GM18868 (cell line): ENCODE measurements around the gene HNRNPF.
"Not testable (repeated sequence)": the region's sequence is repeated elsewhere in the genome, so short reads cannot be mapped to it uniquely, and the experiment has no call there.

Source experiments
- ATAC-seq: cut with Tn5 transposase; IDR thresholded peaks from one replicate; pipeline ENCODE4 v1.9.1; 2021; ENCODE audit warnings: mild to moderate bottlenecking, moderate library complexity; ENCODE audit not compliant: unreplicated experiment

Gene HNRNPF

DNA sequence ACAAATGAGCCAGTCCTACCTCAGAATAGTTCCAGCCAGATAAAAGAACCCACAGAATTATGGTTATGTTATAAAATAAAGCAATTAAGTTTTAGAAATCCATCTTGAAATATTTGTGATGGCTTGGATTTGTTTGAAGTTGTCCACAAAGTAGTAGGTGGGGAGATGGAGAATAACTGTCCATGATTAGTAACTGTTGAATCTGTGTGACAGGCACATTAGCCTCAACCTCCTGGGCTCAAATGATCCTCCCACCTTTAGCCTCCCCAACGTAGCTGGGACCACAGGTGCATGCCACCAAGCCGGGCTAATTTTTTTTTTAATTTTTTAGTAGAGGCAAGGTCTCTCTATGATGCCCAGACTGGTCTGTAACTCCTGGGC lies 10.1 kb downstream of the HNRNPF start:
- ATAC-seq = no peak

DNA sequence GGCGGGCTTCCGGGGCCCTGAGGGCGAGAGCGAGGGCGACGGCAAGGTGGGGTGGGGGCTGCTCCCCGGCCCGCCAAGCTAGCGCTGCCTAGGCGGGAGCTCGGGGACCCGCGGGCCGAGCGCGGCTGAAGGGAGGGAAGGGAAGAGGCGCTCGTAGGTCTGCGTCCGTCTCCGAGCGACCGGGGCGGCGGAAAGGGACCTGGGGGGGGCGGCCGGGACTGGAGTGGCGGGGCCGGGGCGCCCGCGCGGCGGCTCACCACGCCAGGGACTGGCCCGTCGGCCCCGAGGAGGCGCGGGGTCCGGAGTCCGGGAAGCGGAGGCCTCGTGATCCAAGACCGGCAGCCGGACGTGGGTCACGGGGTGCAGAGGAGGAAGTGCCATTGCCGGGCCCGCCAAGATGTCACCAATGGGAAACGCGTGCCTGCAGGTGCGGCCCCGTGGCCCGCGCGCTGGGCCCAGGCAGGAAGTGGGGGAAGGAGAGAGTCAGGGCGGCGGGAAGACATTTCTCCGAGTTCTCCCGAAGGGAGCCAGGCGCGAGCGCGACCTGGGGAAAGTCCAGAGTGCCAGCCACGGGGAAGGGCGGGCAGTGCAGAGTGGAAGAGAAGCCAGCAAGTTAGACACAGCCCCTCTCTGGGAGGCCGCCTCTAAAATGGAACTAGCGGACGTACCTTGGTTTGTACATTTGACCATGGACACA lies 11.9 kb downstream of the HNRNPF start:
- peak; percentile 86 for ATAC-seq

DNA sequence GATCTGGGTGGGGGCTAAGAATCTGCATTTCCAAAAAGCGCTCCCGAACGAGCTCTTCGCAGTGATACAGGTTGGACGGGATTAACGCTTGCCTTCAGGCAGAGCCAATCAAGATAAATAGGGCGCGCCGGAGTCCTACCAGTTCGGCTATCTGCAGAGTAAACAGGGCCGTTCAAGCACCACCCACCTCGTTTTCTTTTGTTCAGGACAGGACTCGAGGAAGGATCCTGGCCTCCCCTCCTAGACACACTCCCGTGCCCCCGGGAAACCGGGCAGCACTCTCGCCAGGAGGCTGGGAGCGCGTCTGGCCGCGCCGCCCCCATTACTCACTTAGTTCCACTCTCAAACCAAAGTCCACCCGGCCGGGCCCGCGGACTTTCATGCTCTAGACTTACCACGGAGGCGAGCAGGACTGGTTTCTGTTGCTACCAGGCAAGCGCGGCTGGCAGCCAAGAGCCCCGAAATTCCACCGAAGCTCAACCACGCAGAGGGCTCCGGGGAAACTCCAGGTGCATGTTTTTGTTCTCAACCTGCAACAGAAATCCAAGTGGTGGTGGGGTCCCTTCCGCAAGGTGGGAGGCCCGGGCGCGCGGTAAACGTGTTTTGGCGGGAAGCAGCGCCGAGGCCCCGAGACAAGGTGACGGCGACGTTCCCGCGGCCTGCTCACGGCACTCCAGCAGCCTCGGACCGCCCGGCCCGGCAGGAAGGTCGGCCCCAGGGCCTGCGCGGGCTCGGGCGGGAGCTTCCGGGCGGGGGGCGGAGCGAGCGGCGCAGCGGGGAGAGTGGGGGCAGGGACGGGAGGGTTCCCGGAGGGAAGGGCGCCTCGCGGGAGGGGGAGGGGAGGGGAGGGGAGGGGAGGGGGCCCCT lies 12.7 kb downstream of the HNRNPF start:
- peak; percentile 52 for ATAC-seq

DNA sequence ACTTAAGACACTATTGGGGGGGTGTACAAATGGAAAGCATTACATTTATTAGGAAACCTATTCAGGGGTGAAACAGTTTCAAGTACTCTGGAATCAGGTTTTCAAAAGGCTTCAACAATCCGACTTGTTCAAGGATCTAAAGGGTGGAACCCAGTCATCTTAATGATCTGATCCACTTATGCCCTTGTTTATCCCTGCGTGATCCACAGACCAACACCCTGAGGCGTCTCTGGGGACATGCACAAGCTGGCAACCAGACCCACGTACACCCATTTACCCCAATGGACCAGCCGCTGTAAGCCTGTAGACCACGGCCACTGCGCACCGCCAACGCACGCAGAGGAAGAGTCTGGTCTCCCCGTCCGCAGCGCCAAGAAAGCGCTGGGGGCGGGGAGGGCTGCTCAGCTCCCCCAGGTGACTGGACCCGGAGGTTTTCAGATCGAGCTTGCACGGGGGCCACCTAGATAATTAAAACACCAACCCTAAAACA lies 13.4 kb downstream of the HNRNPF start:
- ATAC-seq = no peak

DNA sequence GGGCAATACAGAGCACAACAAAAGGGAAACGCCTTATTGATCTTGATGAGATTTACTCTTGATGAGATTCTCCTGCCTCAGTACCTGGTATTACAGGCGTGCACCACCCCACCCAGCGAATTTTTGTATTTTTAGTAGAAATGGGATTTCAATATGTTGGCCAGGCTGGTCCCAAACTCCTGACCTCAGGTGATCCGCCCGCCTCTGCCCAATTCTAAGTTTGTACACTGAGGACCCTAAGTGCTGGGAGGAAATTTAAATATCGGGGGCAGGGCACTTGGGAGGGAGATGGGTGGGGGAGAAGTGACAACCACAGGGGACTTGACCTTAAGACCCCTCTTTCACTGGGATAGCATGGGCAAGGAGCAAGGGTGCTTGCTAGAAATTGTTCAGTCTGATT lies 14.1 kb downstream of the HNRNPF start:
- no peak for ATAC-seq

DNA sequence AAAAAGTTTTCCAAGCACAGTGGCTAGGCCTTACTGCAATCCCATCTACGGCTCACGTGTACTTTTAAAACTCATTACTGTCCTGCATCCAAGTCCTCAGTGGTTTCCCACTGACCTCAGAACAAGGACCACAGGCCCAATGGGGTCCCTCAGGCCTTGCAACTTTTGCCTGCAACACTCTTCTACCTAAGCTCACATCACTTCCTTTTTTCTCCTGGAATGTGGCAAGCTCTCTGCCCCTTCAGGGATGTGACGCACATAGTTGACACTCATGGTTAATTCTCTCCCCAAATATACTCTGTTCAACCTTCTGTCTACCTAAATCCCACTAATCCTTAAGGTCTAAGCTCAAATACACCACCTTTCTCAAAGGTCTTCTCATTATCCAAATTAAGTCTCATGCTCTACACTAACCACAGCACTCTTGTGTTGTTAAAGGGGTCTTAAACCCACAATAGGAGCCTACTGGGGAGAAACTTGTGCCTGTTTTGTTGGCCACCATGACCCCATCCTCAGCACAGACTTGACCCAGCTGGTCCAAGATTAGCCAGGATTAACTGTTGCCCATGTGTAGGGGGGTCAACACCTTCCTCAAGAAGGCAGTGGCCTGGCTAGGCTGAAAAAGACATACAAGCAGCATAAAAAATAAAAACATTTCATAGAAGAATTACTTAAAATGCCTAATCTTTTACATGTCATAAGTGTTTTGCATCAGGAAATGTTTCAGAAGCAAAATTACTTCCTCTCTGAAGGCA lies 15.2 kb downstream of the HNRNPF start:
- no peak for ATAC-seq

DNA sequence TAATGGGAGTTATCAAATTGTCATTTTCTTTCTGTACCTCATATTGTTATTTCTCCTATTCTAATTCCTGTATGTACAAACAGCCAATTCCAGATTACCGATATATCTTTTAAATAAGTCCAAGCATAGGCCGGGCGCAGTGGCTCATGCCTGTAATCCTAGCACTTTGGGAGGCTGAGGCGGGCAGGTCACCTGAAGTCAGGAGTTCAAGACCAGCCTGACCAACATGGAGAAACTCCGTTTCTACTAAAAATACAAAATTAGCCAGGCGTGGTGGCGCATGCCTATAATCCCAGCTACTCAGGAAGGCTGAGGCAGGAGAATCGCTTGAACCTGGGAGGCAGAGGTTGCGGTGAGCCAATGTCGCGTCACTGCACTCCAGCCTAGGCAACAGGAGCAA lies 15.8 kb downstream of the HNRNPF start:
- ATAC-seq = not testable (repeated sequence)

DNA sequence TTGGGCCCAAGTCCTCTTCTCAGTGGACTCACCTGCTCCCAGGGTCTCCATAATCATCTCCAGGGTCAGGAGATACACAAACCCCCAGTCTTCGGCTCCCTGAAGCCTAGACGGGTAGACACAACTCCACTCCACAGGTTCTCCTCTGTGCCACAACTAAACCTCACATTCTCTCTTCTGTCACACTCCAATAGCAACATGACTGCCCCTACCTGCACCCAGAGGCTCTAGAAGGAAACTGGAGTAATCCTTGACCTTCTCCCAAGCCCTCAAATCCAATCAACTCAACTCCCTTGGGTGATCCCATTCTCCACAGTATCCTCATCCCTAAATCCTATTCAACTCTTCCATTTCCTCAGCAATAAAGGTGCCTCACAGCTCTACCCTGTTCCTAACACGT lies 16.2 kb downstream of the HNRNPF start:
- ATAC-seq = no peak

DNA sequence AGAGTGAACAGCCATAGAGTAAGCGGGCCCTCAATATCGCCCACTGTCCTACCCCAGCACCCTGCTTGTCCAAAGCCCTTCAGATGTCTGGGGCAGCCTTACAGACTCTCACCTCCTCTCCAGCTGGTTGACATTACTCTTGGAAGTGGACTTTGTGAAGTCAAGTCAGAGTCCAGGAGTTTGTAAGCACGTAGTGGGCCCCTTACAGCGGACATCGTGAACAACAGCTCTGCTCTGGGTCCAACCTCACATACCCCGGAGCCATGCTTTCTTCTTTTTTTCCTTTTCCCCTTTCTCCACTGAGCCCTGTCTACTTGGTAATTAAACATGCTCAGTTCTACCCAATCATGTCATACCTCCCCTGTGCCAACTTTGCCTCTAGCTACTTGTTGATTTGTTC lies 17.5 kb downstream of the HNRNPF start:
- no peak for ATAC-seq

DNA sequence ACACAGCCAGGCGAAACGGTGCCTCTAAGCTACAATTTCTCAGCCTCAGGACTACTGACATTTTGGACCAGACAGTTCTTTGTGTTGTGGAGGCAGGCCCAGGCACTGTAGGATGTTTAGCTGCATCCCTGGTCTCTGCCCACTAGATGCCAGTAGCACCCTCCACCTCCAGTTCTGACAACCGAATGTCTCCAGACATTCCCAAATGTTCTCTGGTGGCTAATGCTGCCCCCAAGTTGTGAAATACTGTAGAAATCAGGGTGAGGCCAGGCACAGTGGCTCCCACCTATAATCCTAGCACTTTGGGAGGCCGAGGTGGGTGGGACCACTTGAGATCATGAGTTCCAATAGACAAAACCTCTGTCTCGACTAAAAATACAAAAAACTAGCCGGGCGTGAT lies 18.2 kb downstream of the HNRNPF start:
- ATAC-seq = no peak

DNA sequence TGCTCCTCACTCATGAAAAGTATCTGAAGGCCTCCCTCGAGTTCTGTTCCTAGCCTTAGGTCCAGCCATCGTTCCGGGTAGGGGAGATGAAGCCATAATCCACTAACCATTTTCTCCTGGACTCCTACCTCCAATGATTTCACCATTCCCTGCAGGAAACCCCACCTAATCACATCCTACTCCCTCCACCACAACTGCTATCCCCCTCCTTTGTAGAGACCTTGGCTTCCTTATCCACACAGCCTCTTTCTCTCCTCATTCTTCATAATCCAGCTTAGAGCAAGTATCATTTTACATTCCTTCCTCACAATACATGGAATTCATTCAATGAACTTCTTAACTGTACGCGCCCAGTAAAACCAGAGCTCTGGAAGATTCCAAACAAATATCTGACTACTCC lies 18.7 kb downstream of the HNRNPF start:
- ATAC-seq = no peak

DNA sequence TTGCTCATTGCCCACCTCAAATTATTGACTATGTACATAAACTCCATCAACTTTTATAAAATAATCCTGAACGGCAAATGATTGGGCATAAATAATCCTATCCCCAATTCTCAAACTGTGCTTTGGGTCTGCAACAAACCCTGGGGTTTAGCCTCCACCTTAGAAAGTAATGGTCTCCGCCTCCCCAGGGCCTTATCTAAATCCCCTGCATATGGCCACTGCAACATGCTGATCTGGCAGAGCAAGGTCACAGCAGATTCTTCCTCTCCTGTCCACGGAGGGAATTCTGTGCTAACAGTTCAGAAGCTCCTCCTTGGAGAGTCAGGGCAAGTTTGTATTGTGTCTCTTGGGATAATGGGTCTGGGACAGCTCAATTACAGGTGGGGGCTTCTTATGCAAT lies 19.1 kb downstream of the HNRNPF start:
- ATAC-seq = no peak

DNA sequence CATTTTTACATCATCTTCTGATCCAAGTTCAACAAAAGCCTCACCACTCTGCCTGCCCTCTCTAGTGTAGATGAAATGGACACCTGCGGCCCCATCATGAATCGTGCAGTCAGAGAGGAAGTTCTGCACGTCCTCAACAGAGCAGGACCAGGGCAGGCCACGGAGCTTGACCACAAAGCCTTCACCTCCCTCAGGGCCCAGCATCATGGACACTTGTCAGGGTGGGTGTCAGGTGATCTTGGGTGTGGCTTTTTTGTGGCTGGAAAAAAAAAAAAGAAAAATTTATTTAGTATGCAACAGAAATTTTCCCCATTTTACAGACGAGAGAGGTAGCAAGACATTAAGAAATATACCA lies 21.3 kb downstream of the HNRNPF start:
- ATAC-seq = no peak

DNA sequence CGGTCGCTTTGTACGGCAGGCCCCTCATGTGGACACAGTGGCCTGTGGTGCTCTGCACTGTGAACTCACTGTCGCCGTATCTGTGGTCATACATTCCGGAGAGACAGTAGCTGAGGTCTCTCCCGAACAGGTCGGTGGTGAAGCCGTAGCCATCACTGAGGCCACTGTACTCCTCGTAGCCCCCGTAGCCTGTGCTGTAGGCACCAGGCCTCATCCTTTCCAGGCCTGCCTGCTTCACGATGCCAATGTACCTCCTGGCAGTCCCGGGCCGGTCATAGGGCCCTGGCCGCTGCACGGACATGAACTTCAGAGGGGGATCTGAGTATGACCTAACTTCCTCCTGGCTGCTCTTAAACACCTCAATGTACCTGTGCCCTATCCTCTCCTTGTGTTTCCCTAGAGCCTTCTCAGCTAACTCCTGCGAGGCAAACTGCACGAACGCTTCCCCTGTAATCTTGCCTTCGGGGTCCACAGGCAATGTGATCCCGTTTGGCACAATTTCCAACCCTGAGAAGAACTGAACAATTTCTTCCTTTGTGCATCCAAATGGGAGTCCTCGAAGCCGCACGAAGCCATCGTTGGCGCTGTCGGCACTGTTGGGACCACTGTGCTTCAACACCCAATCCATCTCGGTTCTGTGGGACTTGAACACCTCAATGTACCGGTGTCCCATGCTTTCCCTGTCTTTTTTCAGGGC lies 21.9 kb downstream of the HNRNPF start:
- no peak for ATAC-seq

DNA sequence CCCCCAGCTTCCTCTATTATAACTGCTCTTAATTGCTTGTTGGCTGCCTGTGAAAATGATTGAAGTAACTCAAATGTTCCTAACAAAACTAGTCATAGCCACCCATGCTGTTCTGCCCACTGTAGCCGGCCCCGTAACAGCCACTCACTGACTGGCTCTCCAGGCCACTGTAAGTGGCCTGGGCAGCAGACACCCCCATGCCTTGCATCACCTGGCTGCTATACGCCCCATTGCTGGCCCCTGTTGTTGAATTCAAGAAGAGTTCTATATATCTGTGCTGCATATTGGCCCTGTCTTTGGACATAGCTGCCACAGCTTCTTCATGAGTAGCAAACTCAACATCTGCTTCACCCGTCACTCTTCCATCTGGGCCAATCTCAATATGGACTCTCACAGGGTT lies 22.4 kb downstream of the HNRNPF start:
- ATAC-seq = no peak

DNA sequence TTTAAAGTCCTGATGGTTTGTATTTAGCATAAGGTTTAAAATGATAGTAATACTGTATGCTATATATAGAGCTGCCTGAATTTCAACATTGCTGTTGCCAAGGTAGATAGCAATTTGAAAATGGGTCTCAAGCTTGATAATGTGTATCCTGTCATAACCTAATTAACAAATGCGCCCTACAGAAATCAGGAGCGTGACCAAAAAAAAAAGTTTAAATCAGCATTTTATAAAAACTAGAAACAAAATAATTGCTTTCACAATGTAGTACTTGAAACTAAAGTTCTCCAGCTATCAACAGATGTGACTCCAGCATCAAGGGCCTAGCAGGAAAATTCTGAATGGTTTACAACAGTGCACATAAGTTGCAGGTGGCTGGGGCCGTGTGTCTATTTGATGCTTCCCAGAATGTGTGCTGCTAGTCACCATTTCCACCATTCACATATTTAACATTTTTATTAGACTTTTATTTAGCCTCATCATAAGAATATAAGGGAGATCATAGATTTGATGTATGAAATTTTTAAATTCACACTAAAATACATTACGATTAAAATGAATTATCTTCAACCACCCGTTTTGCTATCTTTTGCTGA lies 23.5 kb downstream of the HNRNPF start:
- ATAC-seq = no peak

DNA sequence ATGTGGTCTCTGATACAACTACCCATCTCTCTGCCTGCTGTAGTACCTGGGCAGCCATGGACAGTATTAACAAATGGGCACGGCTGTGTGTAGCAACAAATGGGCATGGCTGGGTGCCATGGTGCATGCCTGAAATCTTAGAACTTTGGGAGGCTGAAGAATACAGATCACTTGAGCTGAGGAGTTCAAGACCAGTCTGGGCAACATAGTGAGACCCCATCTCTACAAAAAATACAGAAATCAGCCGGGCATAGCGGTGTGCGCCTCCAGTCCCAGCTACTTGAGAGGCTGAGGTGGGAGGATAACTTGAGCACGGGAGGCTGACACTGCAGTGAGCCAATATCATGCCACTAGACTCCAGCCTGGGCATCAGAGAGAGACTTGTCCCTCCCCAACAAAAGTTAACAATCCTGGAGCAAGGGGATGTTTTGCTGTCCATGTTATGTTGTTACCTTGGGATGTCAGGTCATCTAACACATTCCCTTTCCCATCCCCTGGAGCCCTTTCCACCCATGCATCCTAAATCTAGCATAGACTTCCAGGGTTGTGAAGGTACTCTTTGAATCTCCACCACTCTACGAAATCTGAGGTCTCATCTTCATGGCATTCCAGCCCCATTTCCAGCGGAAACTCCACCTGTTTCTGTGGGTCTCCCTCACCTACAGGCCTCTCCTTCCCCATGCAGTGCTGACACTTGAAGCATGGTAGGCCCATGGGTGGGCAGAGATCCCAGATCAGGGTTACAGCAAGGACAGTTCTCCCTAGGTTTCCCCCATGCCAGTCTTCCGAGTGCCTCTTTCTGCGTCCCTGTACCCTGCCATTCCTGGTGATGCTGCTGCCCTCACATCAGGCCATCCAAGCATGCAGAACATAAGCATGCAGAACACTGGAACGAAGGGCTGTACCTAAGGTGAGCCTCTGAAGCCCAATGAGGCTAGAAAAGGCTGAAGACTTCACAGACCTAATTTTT lies 24.4 kb downstream of the HNRNPF start:
- ATAC-seq = peak; percentile 36

DNA sequence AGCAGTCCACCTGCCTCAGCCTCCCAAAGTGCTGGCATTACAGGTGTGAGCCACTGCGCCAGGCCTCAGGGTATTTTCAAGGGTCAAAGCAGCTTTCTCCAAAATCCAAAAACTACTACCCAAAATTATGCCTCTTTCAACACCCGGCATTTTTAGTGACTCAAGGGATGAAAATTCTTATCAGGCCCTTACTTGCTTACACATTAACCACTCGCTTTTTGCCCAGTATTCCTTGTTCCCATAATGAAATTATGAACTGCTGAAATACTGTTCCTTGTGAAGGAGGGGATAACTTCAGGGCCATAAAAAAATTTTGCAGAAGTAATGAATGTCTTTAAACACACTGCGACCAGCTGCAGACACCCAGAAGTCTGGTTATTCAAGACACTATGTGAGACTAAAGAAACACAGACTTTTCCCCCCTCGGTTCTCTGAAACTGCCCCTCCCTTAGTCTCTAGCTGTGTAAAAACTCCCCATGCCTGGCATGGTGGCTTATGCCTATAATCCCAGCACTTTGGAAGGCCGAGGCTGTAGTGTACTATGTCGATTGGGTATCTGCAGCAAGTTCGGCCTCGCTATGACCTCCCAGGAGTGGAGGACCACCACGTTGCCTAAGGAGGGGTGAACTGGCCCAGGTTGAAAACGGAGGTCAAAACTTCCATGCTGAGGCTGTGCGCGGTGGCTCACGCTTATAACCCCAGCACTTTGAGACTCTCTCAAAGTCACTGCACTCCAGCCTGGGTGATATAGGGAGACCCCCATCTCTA lies 25.6 kb downstream of the HNRNPF start:
- ATAC-seq = peak; percentile 9
